GM13977 (cell line): ENCODE measurements around the gene TAF11L2.
"Not testable (repeated sequence)": the region's sequence is repeated elsewhere in the genome, so short reads cannot be mapped to it uniquely, and the experiment has no call there.

Experiments used
- DNase-seq: peaks from one replicate; pipeline ENCODE4 v3.0.0; 2012; ENCODE audit warnings: low spot score
- in situ Hi-C: fragments of 300-500 bp; cut with MboI; formaldehyde crosslinking; loops from one replicate; pipeline ENCODE4 v1.12.0; 2022; ENCODE audit warnings: low sequenced_read_pairs, low pct_unique_long_range_greater_than_20kb, mixed read lengths, inconsistent platforms; ENCODE audit not compliant: unreplicated experiment
- TF ChIP-seq, protein P1 (sequence below): IDR thresholded peaks from 2 replicates; pipeline ENCODE4 v1.5.1; 2012; ENCODE audit warnings: mild to moderate bottlenecking, control low read depth; ENCODE audit not compliant: insufficient read depth; ENCODE audit errors: extremely low read depth, missing control alignments

TAF11L2 gene

DNA sequence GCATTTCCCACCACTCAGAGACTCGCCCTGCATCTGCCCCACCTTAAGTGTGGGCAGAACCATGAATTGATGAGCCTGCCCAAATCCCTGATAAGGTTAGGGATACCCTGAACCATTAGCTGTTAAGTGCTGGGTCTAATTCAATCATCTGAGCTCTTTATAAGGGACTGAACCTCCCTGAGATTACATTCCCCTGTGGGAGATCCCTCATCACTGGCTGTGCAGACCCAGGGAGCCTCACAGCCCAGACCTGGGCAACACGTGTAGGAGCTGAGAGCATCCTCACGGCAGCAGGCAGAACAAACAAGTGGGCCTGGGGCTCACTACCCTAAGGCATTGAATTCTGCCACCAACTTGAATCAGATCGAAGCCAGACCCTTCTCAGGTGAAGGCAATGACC, 585 bp upstream of the TAF11L2 start:
- TF ChIP-seq, protein P1, sequence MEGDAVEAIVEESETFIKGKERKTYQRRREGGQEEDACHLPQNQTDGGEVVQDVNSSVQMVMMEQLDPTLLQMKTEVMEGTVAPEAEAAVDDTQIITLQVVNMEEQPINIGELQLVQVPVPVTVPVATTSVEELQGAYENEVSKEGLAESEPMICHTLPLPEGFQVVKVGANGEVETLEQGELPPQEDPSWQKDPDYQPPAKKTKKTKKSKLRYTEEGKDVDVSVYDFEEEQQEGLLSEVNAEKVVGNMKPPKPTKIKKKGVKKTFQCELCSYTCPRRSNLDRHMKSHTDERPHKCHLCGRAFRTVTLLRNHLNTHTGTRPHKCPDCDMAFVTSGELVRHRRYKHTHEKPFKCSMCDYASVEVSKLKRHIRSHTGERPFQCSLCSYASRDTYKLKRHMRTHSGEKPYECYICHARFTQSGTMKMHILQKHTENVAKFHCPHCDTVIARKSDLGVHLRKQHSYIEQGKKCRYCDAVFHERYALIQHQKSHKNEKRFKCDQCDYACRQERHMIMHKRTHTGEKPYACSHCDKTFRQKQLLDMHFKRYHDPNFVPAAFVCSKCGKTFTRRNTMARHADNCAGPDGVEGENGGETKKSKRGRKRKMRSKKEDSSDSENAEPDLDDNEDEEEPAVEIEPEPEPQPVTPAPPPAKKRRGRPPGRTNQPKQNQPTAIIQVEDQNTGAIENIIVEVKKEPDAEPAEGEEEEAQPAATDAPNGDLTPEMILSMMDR = no peak
- DNase-seq = no peak
- in situ Hi-C loops = no loop called here

DNA sequence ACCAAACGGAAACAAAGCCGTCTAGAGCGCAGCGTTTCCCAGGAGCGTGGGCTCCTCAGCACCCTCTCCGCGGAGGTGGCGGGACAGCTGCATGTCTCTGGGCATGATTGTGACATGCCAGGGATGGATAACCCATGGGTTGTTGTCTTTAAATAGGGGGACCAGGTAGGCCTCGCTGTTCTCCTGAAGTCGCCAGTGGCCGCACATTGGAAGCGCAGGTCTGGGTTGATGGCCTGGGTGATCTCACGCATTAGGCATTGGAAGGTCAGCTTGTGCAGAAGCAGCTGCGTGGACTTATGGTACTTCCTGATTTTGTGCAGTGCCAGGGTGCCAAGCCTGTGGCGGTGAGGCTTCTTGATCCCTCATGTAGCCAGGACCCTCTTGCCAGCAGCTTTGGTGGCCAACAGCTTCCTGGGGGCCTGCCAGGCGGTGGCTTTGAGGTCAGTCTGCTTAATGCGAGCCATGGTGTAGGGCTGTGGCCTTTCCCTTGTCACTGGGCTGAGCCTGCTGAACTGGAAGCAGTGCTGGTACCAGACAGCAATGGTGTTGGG, 13.8 kb downstream of the TAF11L2 start:
- in situ Hi-C loops = no loop called here
- TF ChIP-seq, protein P1 = no peak
- no peak for DNase-seq

DNA sequence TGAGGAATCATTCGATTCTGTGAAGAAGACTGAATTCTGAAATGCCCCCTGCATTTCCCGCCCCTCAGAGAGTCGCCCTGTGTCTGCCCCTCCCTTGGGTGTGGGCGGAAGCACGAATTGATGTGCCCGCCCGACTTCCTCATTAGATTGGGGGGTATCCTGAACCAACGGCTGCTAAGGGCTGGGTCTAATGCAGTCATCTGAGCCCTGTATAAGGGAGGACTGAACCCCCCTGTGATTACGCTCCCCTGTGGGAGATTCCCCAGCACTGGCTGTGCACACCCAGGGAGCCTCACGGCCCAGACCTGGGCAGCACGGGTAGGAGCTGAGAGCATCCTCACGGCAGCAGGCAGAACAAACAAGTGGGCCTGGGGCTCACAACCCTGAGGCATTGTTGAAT, 19.5 kb downstream of the TAF11L2 start:
- in situ Hi-C loops, DNase-seq: not testable (repeated sequence)

DNA sequence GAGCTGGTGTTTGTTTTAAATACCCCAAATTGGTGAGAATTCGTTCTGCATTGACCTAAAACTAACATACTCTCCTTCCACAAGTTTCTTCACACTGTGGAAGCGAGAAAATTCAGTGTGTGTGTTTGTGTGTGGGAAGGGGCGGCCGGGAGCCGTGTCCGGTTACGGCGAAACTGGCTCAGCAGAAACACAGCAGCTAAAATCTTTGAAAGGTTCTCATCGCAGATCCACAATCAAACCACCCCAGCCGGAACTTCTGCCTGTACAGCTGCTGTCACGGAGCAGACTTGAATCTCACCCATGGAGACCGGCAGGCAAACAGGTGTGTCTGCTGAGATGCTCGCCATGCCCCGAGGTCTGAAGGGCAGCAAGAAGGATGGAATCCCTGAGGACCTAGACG, 20.0 kb downstream of the TAF11L2 start, which contains the start of gene TAF11L3:
TSS of gene TAF11L3 (plus strand) at position 301 of the 400 bp plus-strand sequence.
- in situ Hi-C loops, DNase-seq: not testable (repeated sequence)

DNA sequence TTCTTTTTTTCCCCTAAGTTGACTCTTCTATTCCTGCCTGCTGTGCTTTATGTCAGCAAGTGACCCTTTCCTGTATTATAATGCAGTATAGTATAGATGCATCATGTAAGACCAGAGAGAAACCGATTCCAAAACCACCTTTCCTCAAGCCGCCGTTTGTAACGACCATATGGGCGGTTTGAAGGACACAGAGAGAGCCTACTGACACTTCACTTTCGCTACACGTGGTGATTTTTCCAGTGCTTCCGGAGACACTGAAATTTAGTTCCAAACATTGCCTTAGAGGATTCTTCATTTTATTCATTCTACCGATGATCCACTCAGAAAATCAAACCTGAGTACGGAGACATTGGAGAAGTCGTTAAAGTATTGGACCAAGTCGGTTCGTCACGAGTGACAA, 21.5 kb downstream of the TAF11L2 start:
- in situ Hi-C loops = not testable (repeated sequence)

DNA sequence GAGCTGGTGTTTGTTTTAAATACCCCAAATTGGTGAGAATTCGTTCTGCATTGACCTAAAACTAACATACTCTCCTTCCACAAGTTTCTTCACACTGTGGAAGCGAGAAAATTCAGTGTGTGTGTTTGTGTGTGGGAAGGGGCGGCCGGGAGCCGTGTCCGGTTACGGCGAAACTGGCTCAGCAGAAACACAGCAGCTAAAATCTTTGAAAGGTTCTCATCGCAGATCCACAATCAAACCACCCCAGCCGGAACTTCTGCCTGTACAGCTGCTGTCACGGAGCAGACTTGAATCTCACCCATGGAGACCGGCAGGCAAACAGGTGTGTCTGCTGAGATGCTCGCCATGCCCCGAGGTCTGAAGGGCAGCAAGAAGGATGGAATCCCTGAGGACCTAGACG, 23.5 kb downstream of the TAF11L2 start, which contains the start of gene TAF11L4:
TSS of gene TAF11L4 (plus strand) at position 301 of the 400 bp plus-strand sequence.
- DNase-seq, in situ Hi-C loops: not testable (repeated sequence)

More for the DNA sequence above, 21.5 kb downstream of the TAF11L2 start:
- not testable (repeated sequence) for DNase-seq

DNA sequence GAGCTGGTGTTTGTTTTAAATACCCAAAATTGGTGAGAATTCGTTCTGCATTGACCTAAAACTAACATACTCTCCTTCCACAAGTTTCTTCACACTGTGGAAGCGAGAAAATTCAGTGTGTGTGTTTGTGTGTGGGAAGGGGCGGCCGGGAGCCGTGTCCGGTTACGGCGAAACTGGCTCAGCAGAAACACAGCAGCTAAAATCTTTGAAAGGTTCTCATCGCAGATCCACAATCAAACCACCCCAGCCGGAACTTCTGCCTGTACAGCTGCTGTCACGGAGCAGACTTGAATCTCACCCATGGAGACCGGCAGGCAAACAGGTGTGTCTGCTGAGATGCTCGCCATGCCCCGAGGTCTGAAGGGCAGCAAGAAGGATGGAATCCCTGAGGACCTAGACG, 26.9 kb downstream of the TAF11L2 start, which contains the start of gene TAF11L5:
TSS of gene TAF11L5 (plus strand) at position 301 of the 400 bp plus-strand sequence.
- DNase-seq, in situ Hi-C loops: not testable (repeated sequence)

DNA sequence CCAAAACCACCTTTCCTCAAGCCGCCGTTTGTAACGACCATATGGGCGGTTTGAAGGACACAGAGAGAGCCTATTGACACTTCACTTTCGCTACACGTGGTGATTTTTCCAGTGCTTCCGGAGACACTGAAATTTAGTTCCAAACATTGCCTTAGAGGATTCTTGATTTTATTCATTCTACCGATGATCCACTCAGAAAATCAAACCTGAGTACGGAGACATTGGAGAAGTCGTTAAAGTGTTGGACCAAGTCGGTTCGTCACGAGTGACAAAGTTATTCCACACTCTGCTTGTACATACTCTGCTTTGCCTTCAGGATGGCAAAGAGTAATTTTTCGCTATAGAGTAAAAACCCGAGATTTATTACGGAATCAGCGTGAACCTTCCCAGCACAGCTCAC, 28.5 kb downstream of the TAF11L2 start:
- in situ Hi-C loops, DNase-seq: not testable (repeated sequence)

DNA sequence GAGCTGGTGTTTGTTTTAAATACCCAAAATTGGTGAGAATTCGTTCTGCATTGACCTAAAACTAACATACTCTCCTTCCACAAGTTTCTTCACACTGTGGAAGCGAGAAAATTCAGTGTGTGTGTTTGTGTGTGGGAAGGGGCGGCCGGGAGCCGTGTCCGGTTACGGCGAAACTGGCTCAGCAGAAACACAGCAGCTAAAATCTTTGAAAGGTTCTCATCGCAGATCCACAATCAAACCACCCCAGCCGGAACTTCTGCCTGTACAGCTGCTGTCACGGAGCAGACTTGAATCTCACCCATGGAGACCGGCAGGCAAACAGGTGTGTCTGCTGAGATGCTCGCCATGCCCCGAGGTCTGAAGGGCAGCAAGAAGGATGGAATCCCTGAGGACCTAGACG, 30.3 kb downstream of the TAF11L2 start, which contains the start of gene TAF11L6:
TSS of gene TAF11L6 (plus strand) at position 301 of the 400 bp plus-strand sequence.
- DNase-seq, in situ Hi-C loops: not testable (repeated sequence)
